Brain microvascular endothelial cell (primary cell): ENCODE data around the gene MYO16.

Experiments used
- DNase-seq: peaks from one replicate; pipeline ENCODE4 v3.0.0-alpha.2; 2020
- H3K27ac ChIP-seq: fragments of 250-450 bp; sonication (Bioruptor Pico); 2 replicates; pipeline ENCODE4 v1.5.1; 2020; ENCODE audit warnings: mild to moderate bottlenecking, moderate library complexity
- H3K27me3 ChIP-seq: fragments of 250-450 bp; sonication (Bioruptor Pico); replicated peaks from 2 replicates; pipeline ENCODE4 v1.5.1; 2020; ENCODE audit warnings: mild to moderate bottlenecking
- H3K36me3 ChIP-seq: fragments of 250-450 bp; sonication (Bioruptor Pico); replicated peaks from 2 replicates; pipeline ENCODE4 v1.5.1; 2020; ENCODE audit warnings: mild to moderate bottlenecking
- H3K4me3 ChIP-seq: 2 replicates; pipeline ENCODE4 v1.5.1; 2011; ENCODE audit warnings: low read depth, mild to moderate bottlenecking, control low read depth, low read length, moderate library complexity
- CTCF ChIP-seq: IDR thresholded peaks from 2 replicates; pipeline ENCODE4 v1.5.1; 2011; ENCODE audit warnings: low read depth, mild to moderate bottlenecking, moderate library complexity, low read length, control low read depth, inconsistent platforms; ENCODE audit errors: missing control alignments
- in situ Hi-C: cut with HindIII; loops from 2 replicates; pipeline ENCODE4 v1.10.0; 2017; ENCODE audit warnings: low sequenced_read_pairs, low pct_ligation_motif_present

The MYO16 gene

GRCh38 chr13:108932196-108932595 is 302.8 kb downstream of the MYO16 start:
- no peak for TF ChIP-seq CTCF
- Histone ChIP-seq H3K27ac (no peak overlapping the region), H3K36me3 (no peaks in the 10 kb centered on the region), H3K27me3 (no peaks in the 10 kb centered on the region), H3K4me3 (no peak overlapping the region)
- DNase-seq = no peak
- in situ Hi-C loops = no loop called here

- no peak for DNase-seq
- H3K36me3 ChIP-seq = no peaks in the 10 kb centered on the region
- no peak overlapping the region for H3K4me3 ChIP-seq
- in situ Hi-C loops = no loop called here
- H3K27me3 ChIP-seq = no peaks in the 10 kb centered on the region
- H3K27ac ChIP-seq = no peak overlapping the region
- no peak for TF ChIP-seq CTCF
Measured at GRCh38 chr13:108933061-108933460, 303.6 kb downstream of the MYO16 start.

- TF ChIP-seq CTCF = no peak
- in situ Hi-C loops = no loop called here
- Histone ChIP-seq H3K36me3 (no peaks in the 10 kb centered on the region), H3K27ac (no peak overlapping the region), H3K27me3 (no peaks in the 10 kb centered on the region), H3K4me3 (no peak overlapping the region)
- no peak for DNase-seq
Measured at GRCh38 chr13:108938155-108938554, 308.7 kb downstream of the MYO16 start.

GRCh38 chr13:108940121-108940520 is 310.7 kb downstream of the MYO16 start:
- no peak overlapping the region for H3K27ac ChIP-seq
- H3K36me3 ChIP-seq = no peaks in the 10 kb centered on the region
- in situ Hi-C loops = no loop called here
- no peak for DNase-seq
- H3K4me3 ChIP-seq = no peak overlapping the region
- H3K27me3 ChIP-seq = no peaks in the 10 kb centered on the region
- no peak for TF ChIP-seq CTCF

- TF ChIP-seq CTCF = no peak
- no peak for DNase-seq
- in situ Hi-C loops = no loop called here
- H3K27ac ChIP-seq = no peak overlapping the region
- H3K36me3 ChIP-seq = no peaks in the 10 kb centered on the region
- no peak overlapping the region for H3K4me3 ChIP-seq
- H3K27me3 ChIP-seq = no peaks in the 10 kb centered on the region
Measured at GRCh38 chr13:108943842-108944241, 314.4 kb downstream of the MYO16 start.

- DNase-seq = no peak
Measured at GRCh38 chr13:108944760-108945159, 315.3 kb downstream of the MYO16 start.

More at GRCh38 chr13:108944760-108945159, 315.3 kb downstream of the MYO16 start:
- Histone ChIP-seq H3K4me3 (no peak overlapping the region), H3K27ac (no peak overlapping the region), H3K36me3 (no peaks in the 10 kb centered on the region), H3K27me3 (no peaks in the 10 kb centered on the region)
- in situ Hi-C loops = no loop called here
- TF ChIP-seq CTCF = no peak
